Bone marrow (tissue), 2 donors: ENCODE data around the gene HCRTR1.
"Not testable (repeated sequence)": the region's sequence is repeated elsewhere in the genome, so short reads cannot be mapped to it uniquely, and the experiment has no call there.

ENCODE experiments used
- DNase-seq, 2 donors: peaks; one replicate each; lab custom pipeline; 2025; lab: John Stamatoyannopoulos, UW

The HCRTR1 gene

GRCh38 chr1:31581821-31582810 lies 35.4 kb upstream of the HCRTR1 start:
- DNase-seq = no peak

- DNase-seq = no peak
Measured at GRCh38 chr1:31583082-31583994, 34.2 kb upstream of the HCRTR1 start.

- DNase-seq = no peak
Measured at GRCh38 chr1:31583995-31584868, 33.3 kb upstream of the HCRTR1 start.

GRCh38 chr1:31584869-31585735 lies 32.4 kb upstream of the HCRTR1 start:
- no peak for DNase-seq

GRCh38 chr1:31585736-31586365 lies 31.6 kb upstream of the HCRTR1 start:
- DNase-seq = no peak

GRCh38 chr1:31586376-31587327 lies 30.8 kb upstream of the HCRTR1 start:
- DNase-seq = no peak

GRCh38 chr1:31587328-31587699 lies 30.2 kb upstream of the HCRTR1 start:
- DNase-seq = not testable (repeated sequence)

GRCh38 chr1:31587720-31588423 lies 29.6 kb upstream of the HCRTR1 start:
- DNase-seq = peak in 1 of 2 donors; percentile 19

- DNase-seq = no peak
Measured at GRCh38 chr1:31588751-31589515, 28.6 kb upstream of the HCRTR1 start.

GRCh38 chr1:31591425-31592093 lies 25.9 kb upstream of the HCRTR1 start:
- no peak for DNase-seq

GRCh38 chr1:31592132-31592531 lies 25.4 kb upstream of the HCRTR1 start:
- no peak for DNase-seq

- no peak for DNase-seq
Measured at GRCh38 chr1:31593136-31593665, 24.3 kb upstream of the HCRTR1 start.

- peak; percentile 33 to 46 for DNase-seq
Measured at GRCh38 chr1:31593770-31594632, 23.5 kb upstream of the HCRTR1 start.

GRCh38 chr1:31595836-31596736 lies 21.4 kb upstream of the HCRTR1 start:
- DNase-seq = no peak

- peak in 1 of 2 donors; percentile 80 for DNase-seq
Measured at GRCh38 chr1:31596737-31597097, 20.8 kb upstream of the HCRTR1 start.
